IPS DF 4.7 (cell line): ENCODE measurements around the gene EWSR1.

Source experiments
- DNase-seq: peaks from one replicate; pipeline ENCODE4 v3.0.0-alpha.2; 2013; ENCODE audit warnings: low spot score; ENCODE audit errors: extremely low read depth

EWSR1 gene

DNA sequence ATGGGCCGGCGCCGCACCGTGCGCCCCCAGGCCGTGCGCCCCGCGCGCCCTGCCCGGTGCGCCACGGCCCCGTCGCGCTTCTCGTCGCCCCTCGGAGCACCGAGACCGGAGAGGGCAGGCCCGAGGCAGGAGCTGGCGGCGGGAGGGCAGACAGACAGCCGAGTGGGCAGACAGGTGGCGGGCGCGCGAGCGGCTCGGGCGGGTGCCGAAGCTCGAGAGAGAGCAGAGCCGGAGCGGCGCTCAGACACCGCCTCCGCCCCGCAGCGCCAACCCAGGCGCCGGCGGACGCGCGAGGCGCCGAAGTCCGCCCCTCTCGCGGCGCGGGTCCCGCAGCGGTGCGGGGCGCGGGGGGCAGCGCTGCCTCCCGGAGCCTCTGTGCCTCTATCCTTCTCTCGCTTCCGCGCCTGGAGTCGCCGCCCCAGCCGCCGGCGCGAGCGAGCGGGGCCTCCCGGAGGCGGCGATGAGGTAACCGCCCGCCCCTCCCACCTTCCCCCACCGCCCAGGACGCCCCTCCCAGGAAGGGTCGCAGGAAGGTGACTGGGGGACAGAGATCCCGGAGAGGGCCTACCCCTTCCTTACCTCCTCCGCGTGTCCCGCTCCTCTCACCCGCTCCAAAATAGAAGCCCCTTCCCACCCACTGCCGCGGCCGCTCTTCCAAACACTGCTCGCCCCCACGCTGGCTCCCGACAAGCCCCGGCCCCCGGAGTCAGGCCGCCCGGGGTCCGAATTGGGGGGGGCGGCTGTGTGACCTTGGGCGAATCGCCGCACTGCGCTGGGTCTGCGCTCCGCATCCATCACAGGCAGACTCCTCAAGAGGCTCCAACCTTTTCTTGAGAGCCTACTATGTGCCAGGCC is 47.4 kb downstream of the EWSR1 start, which contains the start of gene RASL10A:
TSS of gene RASL10A (minus strand) at position 412 of the 855 bp plus-strand sequence. CDS start 451 bp downstream, outside the sequence.
- no peak for DNase-seq

DNA sequence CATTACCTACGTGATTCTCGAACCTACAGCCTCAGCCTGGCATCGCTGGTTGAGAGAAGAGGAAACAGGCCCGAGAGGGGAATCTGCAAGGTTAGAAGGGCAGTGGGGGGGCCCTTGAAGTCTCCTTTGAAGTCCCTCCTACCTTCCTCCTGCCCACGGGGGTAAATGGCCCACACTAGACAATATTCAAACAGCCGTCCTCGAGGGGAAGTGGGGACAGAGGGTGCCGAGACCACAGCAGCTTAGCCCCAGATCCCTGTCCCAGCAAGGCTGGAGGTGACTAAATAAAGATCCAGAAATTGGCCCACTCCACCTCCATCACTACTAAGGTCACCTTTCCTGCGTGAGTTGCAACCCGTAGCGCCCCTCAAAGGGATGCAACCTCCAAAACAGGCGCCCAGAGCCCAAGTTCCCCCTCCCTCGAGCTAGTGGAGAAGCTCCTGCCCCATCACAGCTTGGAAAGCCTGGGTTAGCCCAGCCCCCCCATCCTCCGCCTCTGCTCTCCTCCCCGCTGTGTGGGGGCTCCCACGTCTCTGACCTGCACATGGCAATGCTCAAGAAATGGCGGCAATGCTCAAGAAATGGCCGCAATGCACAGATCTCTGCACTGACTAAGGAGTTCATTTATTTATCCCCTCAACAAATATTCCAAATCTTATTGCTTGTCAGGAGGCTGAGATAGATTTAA is 48.2 kb downstream of the EWSR1 start:
- no peak for DNase-seq

DNA sequence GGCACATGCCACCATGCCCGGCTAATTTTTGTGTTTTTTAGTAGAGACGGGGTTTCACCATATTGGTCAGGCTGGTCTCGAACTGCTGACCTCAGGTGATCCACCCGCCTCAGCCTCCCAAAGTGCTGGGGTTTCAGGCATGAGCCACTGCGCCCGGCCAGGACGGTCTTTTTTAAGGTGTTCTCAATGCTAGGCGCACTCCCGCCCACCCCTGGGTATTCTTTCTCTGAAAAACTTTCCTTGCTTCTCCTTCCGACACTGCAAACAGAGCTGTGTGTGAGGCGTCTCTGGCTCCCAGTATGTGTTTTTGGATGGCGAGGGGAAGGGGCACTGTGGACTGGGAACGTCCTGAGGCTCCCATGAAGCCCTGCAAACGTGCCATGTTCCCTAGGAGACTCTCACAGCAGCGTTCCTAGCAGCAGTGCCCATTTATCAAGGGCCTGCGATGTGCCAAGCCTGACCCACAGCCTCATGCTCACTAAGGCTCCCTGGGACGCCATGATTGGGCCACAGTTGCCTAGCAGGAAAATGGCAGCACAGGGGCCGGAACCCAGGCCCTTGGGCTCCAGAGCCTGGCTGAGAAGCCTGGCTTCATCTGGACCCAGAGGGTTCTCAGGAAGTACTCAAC is 49.9 kb downstream of the EWSR1 start:
- DNase-seq, result no peak

DNA sequence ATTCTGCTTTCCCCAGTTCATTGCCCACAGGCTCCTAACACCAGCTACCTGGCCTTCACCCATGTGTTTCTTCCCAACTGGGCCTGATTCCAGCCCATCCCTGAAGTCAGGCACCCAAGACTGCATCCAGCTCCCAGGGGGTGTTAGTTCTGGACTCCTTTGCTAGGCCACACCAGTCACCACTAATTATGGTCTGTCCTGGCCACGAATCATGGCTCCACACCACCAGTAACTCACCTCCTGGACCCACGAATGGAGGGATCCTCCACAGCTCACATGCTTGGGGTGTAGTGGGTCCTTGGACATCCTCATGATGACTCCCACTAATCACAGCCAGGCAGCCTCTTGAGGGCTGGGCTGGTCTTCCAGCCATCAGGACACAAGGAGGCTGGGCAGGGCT is 51.0 kb downstream of the EWSR1 start:
- no peak for DNase-seq

DNA sequence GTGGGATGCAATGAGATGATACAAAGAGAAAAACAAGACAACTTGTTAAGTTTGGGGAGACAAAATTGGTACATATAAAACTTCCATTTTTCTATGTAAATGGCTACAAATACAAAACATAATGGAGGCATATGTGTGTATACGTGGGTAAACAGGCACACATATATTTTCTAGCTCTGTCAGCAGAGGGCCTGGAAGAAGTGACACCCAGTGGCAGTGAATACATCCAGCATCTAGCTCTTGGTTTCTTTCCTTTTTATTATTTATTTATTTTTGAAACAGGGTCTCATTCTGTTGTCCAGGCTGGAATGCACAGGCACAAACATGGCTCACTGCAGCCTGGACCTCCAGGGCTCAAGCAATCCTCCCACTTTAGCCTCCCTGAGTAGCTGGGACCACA is 52.5 kb downstream of the EWSR1 start:
- DNase-seq, result no peak

DNA sequence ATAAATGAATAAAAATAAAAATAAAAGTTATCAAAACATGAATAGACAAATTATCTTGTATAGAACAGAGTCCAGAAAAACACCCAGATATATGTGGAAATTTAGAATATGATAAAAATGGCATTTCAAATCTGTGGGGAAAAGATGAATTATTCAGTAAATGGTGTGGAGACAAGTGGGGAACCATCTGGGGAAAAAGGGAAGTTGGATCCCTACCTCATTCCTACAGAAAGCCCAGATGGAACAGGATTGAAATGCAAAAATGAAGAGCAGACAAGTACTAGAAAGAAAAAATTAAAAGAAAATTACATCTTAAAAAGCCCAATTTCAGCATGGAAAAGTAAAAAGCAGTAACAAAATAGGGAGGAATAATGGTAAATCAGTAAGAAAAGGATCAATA is 55.6 kb downstream of the EWSR1 start:
- DNase-seq, result no peak

DNA sequence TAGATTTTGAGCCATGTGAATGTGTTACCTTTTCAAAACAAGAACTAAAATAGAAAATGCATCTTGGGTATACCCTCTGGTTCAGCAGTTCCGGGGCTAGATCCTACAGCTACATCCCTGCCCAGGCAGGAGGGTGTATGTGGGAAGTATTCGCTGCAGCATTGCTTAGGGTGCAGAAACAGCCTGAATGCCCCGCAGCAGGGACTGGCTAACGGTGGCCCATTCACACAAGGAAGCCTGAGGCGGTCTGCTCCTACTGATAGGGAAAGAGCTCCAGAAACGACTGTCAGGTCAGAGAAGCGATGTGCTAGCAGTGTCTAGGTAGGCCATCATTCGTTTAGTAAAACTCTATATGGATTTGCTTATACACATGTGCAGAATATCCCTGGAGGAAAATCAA is 57.3 kb downstream of the EWSR1 start:
- no peak for DNase-seq

DNA sequence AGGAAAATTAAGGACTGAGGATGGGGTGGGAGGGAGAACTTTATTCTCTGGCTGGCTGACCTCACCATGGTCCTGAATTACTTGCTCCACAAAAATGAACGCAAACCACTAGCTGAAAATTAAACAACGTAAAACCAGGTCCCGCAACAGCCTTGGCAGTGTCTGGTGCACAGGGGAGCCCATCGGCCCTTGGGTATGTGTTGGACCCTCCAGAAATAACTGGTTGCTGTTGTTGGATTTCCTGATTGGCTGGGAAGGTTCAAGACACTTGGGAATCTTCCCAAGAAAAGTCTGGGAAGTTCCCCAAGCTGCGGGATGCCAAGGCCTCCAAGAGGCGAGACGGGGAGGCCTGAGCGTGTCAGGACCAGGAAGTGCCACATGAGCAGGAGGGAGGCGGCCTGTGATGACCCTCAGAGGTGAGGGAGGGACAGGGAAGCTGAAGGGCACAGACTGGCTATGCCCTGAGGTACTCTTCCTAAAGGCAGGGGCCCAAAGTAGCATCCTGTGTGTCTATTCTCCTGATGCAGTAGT is 57.8 kb downstream of the EWSR1 start:
- DNase-seq, result no peak

DNA sequence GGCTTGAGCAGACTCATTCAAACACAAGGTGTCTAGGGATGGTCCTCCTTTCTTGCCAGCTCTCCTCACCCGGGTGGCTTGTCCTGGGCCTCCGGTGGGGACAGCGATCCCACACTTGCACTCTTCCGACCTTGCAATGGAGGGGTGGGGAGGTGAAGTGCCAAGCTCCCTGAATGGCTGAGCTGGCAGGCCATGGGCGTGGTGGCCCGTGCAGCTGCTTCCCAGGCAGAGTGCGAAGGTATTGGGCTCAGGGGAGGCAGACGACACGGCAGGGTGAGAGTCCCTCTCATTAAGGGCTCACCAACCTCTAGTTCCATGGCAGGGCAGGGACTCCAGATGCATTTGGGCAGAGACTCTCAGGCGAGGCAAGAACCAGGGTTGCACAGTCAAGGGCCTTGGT is 58.4 kb downstream of the EWSR1 start:
- DNase-seq, result no peak

DNA sequence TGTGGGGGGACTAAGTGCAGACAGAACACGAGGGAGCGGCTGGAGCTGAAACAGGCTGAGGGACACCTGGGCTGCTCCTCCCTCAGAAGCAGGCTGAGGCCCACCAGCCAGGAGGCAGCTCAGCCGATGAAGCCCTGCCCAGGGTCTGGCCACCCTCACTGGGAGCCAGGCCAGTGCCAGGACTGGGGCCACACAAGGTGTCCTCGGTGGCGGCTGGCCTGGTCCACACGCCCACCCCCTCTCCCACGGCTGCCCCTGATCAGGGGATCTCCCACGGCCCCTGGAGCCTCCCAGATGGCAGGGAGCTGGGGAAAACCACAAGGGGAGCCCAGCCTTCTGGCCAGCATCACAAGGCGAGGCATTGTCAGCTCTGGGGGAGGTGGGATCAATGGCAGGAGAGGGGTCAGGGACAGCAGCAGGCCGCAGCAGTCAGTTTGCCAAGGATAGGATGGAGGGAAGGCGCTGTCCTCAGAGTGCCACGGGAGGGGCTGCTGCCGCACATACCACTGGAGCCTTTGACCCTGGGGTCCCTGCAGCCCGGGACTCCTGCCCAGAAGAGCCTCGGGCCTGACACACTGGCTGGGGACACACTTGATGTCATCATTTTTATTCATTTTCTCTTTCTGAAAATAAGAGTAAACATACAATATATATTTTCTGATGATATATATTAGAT is 59.2 kb downstream of the EWSR1 start:
- DNase-seq, result no peak

DNA sequence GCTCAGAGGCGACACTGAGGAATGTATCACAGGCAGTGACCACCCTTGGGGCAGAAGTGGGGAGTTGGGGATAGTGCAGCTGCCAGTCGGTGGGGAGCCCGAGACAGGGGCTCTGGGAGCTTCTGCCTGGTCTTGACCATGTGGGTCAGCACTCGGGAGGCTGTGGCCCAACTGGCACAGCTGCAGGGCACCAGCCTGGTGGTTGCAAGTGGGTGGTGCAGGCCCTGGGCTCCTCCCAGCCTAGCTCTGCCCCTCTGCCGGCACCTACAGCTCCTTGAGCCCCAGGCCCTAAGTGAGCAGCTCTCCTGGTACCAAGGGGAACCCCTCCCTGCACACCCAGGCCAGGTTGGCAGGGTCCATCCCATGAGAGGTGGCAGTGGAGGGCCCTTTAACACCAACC is 60.0 kb downstream of the EWSR1 start:
- no peak for DNase-seq

DNA sequence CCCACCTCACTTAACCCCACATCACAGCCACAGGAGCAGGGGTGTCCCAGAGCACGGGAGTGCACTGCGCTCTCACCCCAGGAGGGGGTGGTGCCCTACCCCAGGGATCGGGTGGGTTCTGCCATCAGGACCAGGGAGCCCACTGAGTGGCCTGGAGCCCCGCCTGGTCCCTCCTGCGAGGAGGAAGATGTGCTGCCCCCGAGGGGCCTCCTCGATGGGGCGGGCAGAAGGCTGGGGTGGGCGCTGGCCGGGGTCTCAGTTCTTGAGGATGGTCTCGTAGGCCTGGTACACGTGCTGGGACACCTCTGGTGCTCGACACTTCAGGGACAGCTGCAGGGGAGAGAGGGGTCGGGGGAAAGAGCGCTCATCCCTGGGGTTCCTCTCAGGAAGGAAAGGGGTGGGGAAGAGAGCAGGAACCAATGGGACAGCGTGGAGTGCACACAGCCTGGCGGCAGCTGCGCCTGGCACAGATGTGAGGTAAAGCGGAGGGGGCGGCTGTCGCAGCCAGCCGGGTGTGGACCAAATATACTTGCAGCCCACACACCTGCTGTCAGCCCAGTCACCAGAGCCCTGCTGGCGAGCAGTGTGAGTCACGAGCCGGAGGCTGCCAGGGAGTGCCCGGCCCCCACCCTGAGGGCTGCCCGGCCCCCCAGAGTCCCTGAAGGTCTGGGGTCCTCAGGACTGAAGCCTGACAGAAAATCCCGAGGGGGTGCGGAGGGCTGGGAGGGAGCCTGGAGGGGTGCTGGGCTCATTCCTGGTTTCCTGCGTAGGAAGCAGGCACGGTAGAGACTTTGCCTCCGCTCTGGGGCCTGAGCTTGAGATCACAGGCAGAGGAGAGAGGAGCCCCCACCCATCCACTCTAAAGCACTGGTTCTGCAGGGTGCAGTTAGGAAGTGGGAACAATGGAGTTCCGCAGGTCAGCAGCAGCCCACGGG is 60.8 kb downstream of the EWSR1 start:
- DNase-seq, result no peak

DNA sequence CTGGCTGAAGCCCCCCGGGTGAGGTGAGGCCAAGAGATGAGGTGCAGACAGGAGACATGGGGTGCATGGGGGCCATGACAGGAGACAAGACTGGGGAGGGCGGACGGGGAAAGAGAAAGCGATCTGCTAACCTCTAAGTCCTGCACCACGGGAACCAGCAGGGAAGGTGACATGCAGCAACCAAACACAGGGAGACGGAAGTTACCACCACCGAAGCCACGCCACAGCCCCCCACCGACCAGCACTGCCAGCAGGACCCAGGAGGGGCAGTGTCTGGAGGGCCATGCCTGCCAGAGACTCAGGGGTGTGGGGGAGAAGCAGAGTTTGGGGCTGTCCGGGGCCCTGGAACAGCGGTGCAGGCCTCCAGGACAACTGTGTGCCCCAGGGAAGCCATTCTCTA is 61.5 kb downstream of the EWSR1 start:
- no peak for DNase-seq

DNA sequence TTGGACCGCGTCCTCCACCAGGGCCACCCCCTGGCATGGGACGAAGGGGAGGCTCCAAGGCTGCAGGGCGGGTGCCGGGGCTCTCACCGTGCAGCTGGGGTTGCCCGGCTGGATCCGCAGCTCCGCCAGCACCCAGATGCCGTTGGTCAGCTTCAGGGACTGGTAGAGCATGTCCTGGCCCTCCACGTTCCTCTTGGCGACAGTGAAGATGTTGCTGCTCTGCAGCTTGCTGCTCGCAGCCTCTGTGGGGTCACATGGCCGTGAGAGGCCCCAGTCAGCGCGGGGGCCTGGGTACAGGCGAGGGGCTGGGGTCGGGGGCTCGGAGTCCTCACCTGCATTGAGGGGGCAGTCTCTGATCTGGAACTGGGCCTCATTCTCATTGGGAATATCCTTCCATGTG is 62.2 kb downstream of the EWSR1 start:
- DNase-seq, result no peak

DNA sequence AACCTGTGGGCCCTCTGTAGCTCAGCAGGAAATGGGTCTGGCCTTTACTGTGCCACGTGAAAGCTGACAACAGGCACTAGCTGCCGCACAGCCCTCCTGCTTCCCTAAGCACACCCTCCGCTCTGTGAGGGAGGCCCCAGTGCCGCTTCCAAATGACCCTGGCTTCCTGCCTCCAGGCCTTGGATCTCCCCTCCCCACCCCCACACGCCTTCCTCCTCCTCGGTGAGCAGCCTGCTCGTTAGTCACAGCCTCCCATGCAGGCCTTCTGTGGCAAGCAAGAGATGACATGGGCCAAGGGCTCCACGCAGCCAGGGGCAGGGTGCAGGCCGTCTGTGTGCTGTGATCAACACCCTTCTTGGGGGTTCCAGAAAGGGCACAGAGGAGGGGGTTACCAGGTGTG is 62.7 kb downstream of the EWSR1 start:
- DNase-seq, result no peak

DNA sequence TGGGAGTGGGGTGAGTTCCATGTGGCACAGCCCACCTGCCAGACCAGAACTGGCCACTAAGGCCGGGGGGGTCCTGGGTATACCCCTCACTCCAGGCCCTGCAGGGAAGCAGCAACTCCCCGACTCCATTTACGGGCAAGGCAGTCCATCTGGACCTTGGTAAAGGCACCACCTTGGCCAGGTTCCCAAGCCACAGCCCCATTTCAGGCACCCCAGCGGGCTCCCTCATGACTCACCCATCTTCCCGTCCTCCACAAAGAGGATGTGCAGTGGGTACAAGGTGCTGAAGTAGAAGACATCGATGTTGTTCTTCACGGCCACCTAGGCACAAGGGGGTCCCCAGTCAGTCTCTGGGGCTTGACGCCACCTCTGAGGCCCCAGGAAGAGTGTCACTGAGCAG is 63.1 kb downstream of the EWSR1 start:
- no peak for DNase-seq

DNA sequence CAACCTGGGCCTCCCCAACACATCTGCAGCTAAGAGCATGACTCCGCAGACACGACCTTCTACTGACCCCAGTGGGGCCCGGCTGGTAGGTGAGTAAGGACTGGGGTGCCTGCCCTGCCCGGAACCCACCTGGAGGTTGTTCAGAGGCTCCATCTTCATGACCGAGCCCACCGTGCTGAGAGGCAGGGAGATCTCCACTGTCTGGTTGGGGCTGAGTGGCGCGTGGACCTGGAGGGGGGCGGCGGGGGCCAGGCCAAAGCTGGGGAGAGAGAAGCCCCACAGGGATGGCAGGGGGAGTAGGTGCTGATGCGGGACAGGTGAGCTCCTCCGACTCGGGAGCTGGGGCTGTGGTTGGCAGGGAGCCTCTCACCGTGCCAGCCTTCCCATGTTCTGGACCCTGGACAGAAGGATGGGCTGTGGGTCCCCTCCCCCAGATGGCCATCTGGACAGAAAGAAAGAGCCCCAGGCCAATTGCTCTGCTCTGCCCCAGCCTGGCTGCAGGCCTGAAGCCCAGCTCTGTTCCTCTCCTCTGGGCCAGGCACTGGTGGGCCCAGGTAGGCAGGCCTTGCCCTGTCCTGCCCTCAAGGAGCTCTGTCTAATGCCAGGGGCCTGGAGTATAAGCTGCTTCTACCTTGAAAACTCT is 63.7 kb downstream of the EWSR1 start:
- no peak for DNase-seq

DNA sequence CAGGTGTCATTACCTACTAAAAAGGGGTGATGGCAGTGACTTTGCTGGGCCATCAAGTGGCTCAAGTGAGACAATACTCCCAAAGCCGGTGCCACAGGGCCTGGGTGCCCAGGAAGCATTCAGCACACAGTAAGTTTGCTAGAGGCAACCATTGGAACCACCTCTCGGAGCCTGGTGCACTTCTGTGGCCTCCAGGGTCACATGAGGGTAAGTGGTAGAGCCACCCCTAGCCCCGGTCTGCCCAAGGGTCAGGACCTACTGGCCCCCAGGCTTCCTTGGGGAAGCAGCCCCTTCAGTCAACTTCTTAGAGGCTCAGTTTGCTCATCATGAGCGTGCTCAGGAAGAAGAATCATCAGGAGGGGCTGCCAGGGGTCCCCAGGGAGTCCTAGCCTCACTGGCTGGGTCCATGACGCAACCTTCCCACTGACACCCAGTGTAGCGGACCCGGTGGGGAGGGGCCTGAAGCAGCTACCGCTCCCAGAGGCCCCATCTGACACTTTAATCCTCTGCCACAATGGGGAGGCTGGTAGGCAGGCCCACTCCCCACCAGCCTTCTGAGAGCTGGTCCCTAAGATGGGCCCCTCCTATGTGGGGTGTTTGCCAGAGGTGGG is 64.9 kb downstream of the EWSR1 start:
- DNase-seq, result no peak

DNA sequence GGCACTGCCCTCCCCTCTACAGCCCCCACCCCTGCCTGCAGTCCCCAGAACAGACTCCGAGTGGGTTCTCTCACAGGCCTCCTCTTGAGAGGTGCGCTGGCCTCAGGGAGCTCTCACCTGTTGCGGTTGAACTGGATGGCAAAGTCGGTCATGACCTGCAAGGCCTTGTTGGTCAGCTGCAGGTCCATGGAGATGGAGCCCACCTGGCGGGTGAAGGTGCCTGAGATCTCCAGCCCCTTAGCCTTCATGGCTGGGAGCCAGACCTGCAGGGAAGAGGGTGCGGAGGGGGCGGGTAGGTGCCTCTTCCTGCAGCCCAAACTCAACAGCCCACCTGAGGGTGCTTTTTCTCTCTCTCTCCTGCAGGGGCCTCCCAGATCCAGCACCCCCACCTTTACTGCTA is 66.1 kb downstream of the EWSR1 start:
- DNase-seq, result no peak
